GM21825 (cell line): ENCODE results near the gene ZNF317.
"Not testable (repeated sequence)": the region's sequence is repeated elsewhere in the genome, so short reads cannot be mapped to it uniquely, and the experiment has no call there.

Experiments
- ATAC-seq: cut with Tn5 transposase; IDR thresholded peaks from one replicate; pipeline ENCODE4 v1.9.1; 2021; ENCODE audit warnings: mild to moderate bottlenecking, moderate library complexity; ENCODE audit not compliant: unreplicated experiment

Gene ZNF317

DNA sequence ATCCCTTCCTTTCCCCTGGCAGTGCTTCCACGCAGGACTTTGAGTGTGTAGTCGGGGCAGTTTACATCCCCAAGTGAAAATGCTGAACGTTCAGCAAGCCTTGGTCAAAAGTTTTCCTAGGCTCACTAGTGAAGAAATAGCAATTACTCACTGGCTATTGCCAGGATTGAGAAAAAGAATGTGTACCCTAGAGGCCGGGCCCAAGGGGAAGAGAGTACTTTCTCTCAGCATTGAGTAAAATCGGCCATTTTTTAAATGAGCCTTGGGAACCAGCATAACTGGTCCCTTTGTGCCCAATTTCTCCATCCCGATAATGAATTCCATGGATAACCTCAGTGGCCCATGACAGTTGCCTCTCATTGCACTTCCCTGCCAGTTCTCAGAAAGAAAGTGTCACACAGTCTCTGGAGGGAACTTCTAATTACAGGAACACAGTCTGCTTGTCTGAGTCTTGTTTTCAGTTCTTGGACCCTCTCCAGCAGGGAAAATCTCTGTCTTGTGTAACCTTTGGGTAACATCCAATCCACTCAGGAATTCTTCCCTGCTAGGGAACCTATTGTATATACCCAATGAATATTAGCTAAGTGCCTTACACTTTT is 31.3 kb downstream of the ZNF317 start:
- ATAC-seq = no peak

DNA sequence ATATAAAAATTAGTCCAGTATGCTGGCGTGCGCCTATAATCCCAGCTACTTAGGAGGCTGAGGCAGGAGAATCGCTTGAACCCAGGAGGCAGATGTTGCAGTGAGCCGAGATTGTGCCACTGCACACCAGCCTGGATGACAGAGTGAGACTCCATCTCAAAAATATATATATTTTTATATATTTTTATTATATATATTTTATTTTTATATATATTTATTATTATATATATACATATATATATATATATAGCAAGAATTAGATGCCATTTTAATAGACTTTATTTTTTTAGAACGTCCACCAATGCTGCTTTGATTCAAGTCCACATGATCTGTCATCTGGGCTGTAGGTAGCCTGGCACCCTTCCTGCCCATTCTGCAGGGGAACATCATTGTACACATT is 35.1 kb downstream of the ZNF317 start:
- ATAC-seq = no peak

DNA sequence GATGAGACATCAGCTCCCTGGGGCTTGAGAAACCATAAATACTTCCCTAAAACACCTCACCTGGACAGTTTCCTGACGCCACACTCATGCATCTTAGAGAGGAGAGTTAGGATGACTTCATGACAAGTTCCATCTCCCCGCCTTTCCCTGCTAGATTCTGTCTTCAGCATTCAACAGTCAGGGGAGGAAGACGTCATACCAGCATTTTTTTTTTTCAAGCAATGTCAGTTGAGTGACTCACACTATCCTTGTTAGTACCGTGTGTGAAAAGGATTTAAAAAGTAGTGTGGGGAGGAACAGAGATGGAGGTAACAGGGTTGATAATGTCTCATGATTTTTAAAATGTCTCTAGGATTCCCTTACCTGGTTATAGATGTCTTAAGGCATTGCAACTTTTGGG is 38.7 kb downstream of the ZNF317 start, which contains the start of gene OR7D2:
Gene OR7D2 (plus strand): TSS at position 79 of the 400 bp plus-strand sequence. CDS start 6,803 bp downstream, outside the sequence.
- no peak for ATAC-seq

DNA sequence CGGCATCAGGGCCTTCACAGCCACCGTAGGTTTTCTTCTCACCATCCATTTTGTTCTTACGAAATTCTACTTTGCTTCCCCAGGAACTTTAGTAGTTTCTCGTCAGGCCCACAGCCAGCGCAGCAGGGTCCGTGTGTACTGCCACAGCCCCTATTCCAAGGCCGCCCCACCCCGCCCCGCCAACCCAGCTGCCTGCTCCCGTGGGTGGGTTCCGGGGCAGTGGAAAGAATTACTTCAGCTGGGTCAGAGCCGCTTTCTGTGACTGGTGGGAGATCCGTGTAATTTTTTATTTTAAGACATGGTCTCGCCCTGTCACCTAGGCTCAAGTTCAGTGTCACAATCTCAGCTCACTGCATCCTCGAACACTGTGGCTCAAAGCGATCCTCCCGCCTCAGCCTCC is 42.8 kb downstream of the ZNF317 start:
- no peak for ATAC-seq

DNA sequence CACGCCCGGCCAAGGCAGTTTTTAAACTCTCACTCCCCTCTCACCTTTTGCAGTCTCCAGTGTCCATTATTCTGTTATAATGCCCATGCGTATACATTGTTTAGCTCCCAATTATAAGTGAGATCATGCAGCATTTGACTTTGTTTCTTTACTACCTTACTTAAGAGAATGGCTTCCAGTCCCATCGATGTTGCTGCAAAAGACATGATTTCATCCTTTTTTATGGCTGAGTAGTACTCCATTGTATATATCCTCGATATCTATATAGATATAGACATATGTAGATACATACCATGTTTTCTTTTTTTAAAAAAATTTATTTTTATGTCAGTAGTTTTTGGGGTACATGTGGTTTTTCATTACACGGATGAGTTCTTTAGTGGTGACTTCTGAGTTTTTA is 47.0 kb downstream of the ZNF317 start:
- no peak for ATAC-seq

DNA sequence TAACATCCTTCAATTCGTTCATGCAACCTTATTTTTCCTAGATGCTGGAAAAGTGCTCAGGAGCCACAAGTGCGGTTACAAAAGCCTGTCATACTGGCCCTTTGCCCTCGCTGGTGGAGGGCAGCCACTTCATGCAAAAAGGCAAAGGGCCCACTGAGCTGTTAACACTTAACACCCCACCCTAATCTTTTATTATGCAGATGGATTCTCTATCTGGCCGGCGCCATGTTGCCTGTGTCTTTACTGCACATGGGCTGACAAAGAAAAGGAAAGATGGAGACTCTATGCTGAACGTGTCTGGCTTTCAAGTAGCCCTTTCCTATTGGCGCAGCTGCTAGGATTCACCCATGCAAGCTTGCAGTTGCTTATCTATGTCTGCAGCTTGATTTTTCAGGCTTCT is 49.3 kb downstream of the ZNF317 start:
- no peak for ATAC-seq

DNA sequence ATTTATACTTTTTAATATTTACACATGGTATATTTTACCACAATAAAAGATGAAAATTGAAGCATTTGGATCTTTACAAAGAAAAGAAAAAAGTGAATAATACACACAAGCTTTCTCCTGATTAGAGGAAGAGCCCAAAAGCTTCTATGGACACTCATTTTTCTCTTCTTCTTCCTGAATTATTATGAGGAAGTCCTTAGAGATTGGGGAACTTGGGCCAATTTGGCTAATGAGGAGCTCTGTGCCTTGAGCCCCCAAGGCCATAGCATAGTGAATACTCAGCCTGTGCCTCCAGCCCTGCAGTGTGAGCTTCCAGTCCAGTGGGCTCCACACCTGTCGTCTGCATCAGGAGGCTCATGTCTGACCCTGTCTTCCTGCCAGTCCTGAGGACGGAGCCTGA is 57.8 kb downstream of the ZNF317 start:
- not testable (repeated sequence) for ATAC-seq

DNA sequence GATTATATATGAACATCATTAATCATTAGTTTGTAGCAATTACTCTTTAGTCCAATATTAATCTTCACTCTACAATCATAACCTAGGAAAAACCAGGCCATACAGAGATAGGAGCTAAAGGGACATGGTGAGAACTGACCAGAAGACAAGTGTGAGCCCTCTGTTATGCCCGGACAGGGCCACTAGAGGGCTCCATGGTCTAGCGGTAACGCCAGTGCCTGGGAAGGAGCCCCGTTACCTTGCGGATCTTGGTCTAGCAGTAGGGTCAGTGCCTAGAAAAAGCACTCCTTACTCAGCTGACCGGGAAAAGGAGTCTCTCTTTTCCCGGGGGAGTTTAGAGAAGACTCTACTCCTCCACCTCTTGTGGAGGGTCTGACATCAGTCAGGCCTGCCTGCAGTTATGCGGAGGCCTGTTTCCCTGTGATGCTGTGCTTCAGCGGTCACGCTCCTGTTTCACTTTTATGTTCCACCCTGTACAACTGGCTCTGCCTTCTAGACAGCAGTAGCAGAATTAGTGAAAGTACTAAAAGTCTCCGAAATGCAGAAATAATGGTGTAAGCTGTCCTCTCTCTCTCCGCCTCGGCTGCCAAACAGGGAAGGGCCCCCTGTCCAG is 65.4 kb downstream of the ZNF317 start:
- ATAC-seq = no peak
